T47D (cell line): ENCODE data around the gene SLC36A4.
A peak's percentile ranks its signal among the peaks of the same experiment; 100 is the strongest.
"Not testable (repeated sequence)": the region's sequence is repeated elsewhere in the genome, so short reads cannot be mapped to it uniquely, and the experiment has no call there.

ENCODE experiments used
- DNase-seq, 2 experiments: peaks; one replicate each; pipeline versions ENCODE4 v3.0.0 to v3.0.0-alpha.2; 2011 to 2012; ENCODE audit warnings: low read depth in 1 of 2, low spot score in 1 of 2
- JUND ChIP-seq: IDR thresholded peaks from 2 replicates; pipeline ENCODE4 v1.6.1; 2012; ENCODE audit warnings: low read depth
- in situ Hi-C: cut with HindIII; loops from 2 replicates; pipeline ENCODE4 v1.10.0; 2016; ENCODE audit warnings: low sequenced_read_pairs, low pct_unique_long_range_greater_than_20kb

SLC36A4 gene

GRCh38 chr11:93187290-93187689 is 10.5 kb downstream of the SLC36A4 start:
- no peak for TF ChIP-seq JUND
- in situ Hi-C loops, result no loop called here

GRCh38 chr11:93177891-93178290 is 19.9 kb downstream of the SLC36A4 start:
- in situ Hi-C loops, result not testable (repeated sequence)

More at GRCh38 chr11:93187290-93187689, 10.5 kb downstream of the SLC36A4 start:
- no peak for DNase-seq

GRCh38 chr11:93169950-93170561 is 27.7 kb downstream of the SLC36A4 start:
- TF ChIP-seq JUND, result no peak
- in situ Hi-C loops, result no loop called here
- DNase-seq, result peak; percentile 8 to 48

More at GRCh38 chr11:93177891-93178290, 19.9 kb downstream of the SLC36A4 start:
- not testable (repeated sequence) for DNase-seq

- in situ Hi-C loops, result no loop called here
- no peak for DNase-seq
- no peak for TF ChIP-seq JUND
Observed at GRCh38 chr11:93169143-93169542, 28.6 kb downstream of the SLC36A4 start.

GRCh38 chr11:93166862-93167261 is 30.9 kb downstream of the SLC36A4 start:
- no peak for TF ChIP-seq JUND
- DNase-seq, result no peak
- in situ Hi-C loops, result no loop called here

- TF ChIP-seq JUND, result no peak
- DNase-seq, result no peak
- in situ Hi-C loops, result no loop called here
Observed at GRCh38 chr11:93166194-93166593, 31.6 kb downstream of the SLC36A4 start.

GRCh38 chr11:93160808-93161207 is 37.0 kb downstream of the SLC36A4 start:
- DNase-seq, result no peak
- no peak for TF ChIP-seq JUND
- in situ Hi-C loops, result no loop called here

- DNase-seq, result no peak
- TF ChIP-seq JUND, result no peak
- in situ Hi-C loops, result no loop called here
Observed at GRCh38 chr11:93160156-93160555, 37.6 kb downstream of the SLC36A4 start.

- in situ Hi-C loops, result no loop called here
- DNase-seq, result no peak
- TF ChIP-seq JUND, result no peak
Observed at GRCh38 chr11:93159721-93160120, 38.1 kb downstream of the SLC36A4 start.

- no peak for DNase-seq
- in situ Hi-C loops, result no loop called here
- no peak for TF ChIP-seq JUND
Observed at GRCh38 chr11:93155738-93156137, 42.1 kb downstream of the SLC36A4 start.

- no peak for TF ChIP-seq JUND
- DNase-seq, result no peak
- in situ Hi-C loops, result no loop called here
Observed at GRCh38 chr11:93145390-93145915, 52.3 kb downstream of the SLC36A4 start.

GRCh38 chr11:93143800-93144199 is 54.0 kb downstream of the SLC36A4 start:
- in situ Hi-C loops, result no loop called here
- TF ChIP-seq JUND, result no peak
- DNase-seq, result no peak

GRCh38 chr11:93143186-93143585 is 54.6 kb downstream of the SLC36A4 start:
- no peak for TF ChIP-seq JUND
- DNase-seq, result no peak
- in situ Hi-C loops, result no loop called here
